Astrocyte of the spinal cord (primary cell): ENCODE measurements around the gene NOP56.

ENCODE experiments used
- DNase-seq: peaks from one replicate; pipeline ENCODE4 v3.0.0; 2011; ENCODE audit warnings: low read depth, low spot score
- H3K4me3 ChIP-seq: 2 replicates; pipeline ENCODE4 v1.5.1; 2011; ENCODE audit warnings: low read depth, mild to moderate bottlenecking, low read length, moderate library complexity
- CTCF ChIP-seq: IDR thresholded peaks from 2 replicates; pipeline ENCODE4 v1.5.1; 2012; ENCODE audit warnings: low read depth, mild to moderate bottlenecking, low read length, inconsistent platforms
- in situ Hi-C: cut with HindIII; loops from 2 replicates; pipeline ENCODE4 v1.10.0; 2017; ENCODE audit warnings: low sequenced_read_pairs

Gene NOP56

GRCh38 chr20:2610941-2611720 lies 41.3 kb upstream of the NOP56 start:
- H3K4me3 ChIP-seq, result no peak overlapping the region
- in situ Hi-C loops, result no loop called here
- no peak for DNase-seq
- no peak for TF ChIP-seq CTCF

GRCh38 chr20:2612073-2612472 lies 40.4 kb upstream of the NOP56 start:
- TF ChIP-seq CTCF, result no peak
- no peak overlapping the region for H3K4me3 ChIP-seq
- no peak for DNase-seq
- in situ Hi-C loops, result no loop called here

GRCh38 chr20:2616634-2617033 lies 35.8 kb upstream of the NOP56 start:
- TF ChIP-seq CTCF, result no peak
- no peak for DNase-seq
- in situ Hi-C loops, result no loop called here
- no peak overlapping the region for H3K4me3 ChIP-seq

GRCh38 chr20:2617099-2617714 lies 35.2 kb upstream of the NOP56 start:
- in situ Hi-C loops, result no loop called here
- no peak overlapping the region for H3K4me3 ChIP-seq
- no peak for DNase-seq
- TF ChIP-seq CTCF, result no peak

DNA sequence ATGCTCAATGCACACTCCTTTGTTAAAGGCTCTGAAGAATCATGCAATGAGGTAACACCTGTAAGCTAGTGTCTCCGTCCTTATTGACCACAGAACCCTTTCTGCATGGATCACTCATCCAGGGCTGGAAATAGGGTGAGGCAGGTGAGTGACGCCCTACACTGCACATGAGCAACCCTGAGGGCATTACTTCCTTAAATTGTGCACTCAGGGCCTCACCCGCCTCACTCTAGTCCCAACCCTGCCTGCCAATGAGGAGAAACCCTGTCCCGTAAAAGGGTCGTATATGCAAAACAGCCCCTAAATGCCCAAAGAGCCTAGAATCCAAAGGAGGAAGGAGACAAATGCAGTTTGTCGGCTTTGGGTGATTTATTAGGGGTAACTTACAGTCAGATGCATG lies 33.6 kb upstream of the NOP56 start:
- TF ChIP-seq CTCF, result no peak
- no peak for DNase-seq
- in situ Hi-C loops, result no loop called here
- no peak overlapping the region for H3K4me3 ChIP-seq

GRCh38 chr20:2619337-2619736 lies 33.1 kb upstream of the NOP56 start:
- no peak overlapping the region for H3K4me3 ChIP-seq
- in situ Hi-C loops, result no loop called here
- DNase-seq, result no peak
- TF ChIP-seq CTCF, result no peak
